ENCODE results near the gene COL23A1. TPM values are rescaled to one million over a fixed set of nuclear protein-coding genes. Genes with fewer than 3 reads are reported as not detected.

COL23A1 gene
- total RNA-seq, 4 donors from 2014 or later, result 0.93 to 4.6 (median 2.4) TPM

GRCh38 chr5:178273665-178274541 lies 316.3 kb downstream of the COL23A1 start:
- Histone ChIP-seq H3K36me3 (no peaks in the 10 kb centered on the region), H3K27ac (no peak overlapping the region), H3K4me3 (no peak overlapping the region), H3K4me1 (no peaks in the 10 kb centered on the region), H3K27me3 (peaks cover 37% of the 10 kb centered on the region), H3K9me3 (peaks cover 0 to 7% (median 0%) of the 10 kb centered on the region in 3 donors)
- WGBS, 2 donors (ENCODE audit: low coverage in 1 of 2), result 80% methylated on average over 1 of the region's 14 CpGs; no CpG with 5 or more reads in 1 of the 2 donors
- ATAC-seq, result no peak
- TF ChIP-seq CTCF (IDR thresholded peaks at IDR 0.05), result no peak
- TF ChIP-seq POLR2AphosphoS5 (IDR thresholded peaks at IDR 0.05), result no peak
- no peak for TF ChIP-seq EP300 (IDR thresholded peaks at IDR 0.05)
- no peak for TF ChIP-seq POLR2A (IDR thresholded peaks at IDR 0.05)

GRCh38 chr5:178273041-178273440 lies 317.2 kb downstream of the COL23A1 start:
- Histone ChIP-seq H3K4me1 (no peaks in the 10 kb centered on the region), H3K36me3 (no peaks in the 10 kb centered on the region), H3K4me3 (no peak overlapping the region), H3K9me3 (peaks cover 0 to 7% (median 0%) of the 10 kb centered on the region in 3 donors), H3K27ac (no peak overlapping the region), H3K27me3 (peaks cover 29% of the 10 kb centered on the region)
- WGBS, 2 donors (ENCODE audit: low coverage in 1 of 2), result 62% methylated on average over 5 of the region's 15 CpGs; no CpG with 5 or more reads in 1 of the 2 donors
- no peak for TF ChIP-seq CTCF (IDR thresholded peaks at IDR 0.05)
- ATAC-seq, result no peak

GRCh38 chr5:178272591-178272990 lies 317.6 kb downstream of the COL23A1 start:
- WGBS, 2 donors (ENCODE audit: low coverage in 1 of 2), result 97 to 100% methylated on average over 3 to 6 of the region's 9 CpGs
- ATAC-seq, result no peak
- TF ChIP-seq CTCF (IDR thresholded peaks at IDR 0.05) (no peak), POLR2A (IDR thresholded peaks at IDR 0.05) (no peak), EP300 (IDR thresholded peaks at IDR 0.05) (no peak), POLR2AphosphoS5 (IDR thresholded peaks at IDR 0.05) (no peak)
- H3K27me3 ChIP-seq, result peaks cover 25% of the 10 kb centered on the region
- no peaks in the 10 kb centered on the region for H3K4me1 ChIP-seq
- H3K4me3 ChIP-seq, result no peak overlapping the region
- peaks cover 0 to 7% (median 0%) of the 10 kb centered on the region in 3 donors for H3K9me3 ChIP-seq
- H3K27ac ChIP-seq, result no peak overlapping the region
- no peaks in the 10 kb centered on the region for H3K36me3 ChIP-seq

DNA sequence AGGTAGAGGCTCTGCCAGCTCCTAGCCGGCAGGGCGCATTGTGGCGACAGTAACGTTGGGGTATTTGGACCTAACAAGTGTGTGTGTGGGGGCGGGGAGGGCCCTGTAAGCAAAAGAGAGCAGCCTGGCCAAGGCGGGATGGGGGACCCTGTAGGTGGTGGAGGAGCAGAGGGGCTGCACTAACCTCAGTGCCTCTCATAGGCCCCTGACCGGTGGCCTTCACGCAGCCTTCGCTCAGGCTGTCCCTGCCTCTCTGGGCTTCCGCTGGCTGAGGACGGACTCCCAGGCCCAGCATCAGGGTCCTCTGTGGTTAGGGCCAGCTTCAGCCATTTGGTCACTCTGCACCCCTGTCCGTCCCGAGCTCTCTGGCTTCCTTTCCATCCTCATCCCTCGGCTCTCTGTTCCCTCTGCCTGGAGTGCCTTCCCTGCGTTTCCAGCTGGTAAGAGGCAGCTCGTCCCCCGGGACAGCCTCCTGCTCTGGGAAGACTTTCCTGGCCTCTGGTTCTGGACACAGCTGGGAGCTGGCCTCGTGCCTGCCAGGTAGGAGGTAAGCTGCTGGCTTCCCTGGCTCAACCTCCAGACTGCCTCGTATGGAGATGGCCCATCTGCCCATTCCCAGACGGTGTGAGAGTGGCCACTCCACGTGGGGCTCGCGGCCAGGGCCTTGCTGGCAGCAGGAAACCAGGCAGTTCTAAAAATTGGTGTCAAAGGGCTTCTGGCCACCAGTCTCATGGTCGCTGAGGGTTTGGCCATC lies 318.3 kb downstream of the COL23A1 start:
- Histone ChIP-seq H3K36me3 (no peaks in the 10 kb centered on the region), H3K27me3 (peaks cover 23% of the 10 kb centered on the region), H3K9me3 (peaks cover 0 to 7% (median 0%) of the 10 kb centered on the region in 3 donors), H3K27ac (no peak overlapping the region), H3K4me1 (no peaks in the 10 kb centered on the region), H3K4me3 (no peak overlapping the region)
- no peak for TF ChIP-seq EP300 (IDR thresholded peaks at IDR 0.05)
- no peak for TF ChIP-seq POLR2A (IDR thresholded peaks at IDR 0.05)
- TF ChIP-seq CTCF (IDR thresholded peaks at IDR 0.05), result no peak
- no peak for TF ChIP-seq POLR2AphosphoS5 (IDR thresholded peaks at IDR 0.05)
- WGBS, 2 donors (ENCODE audit: low coverage in 1 of 2), result 75% methylated on average over 12 of the region's 24 CpGs; no CpG with 5 or more reads in 1 of the 2 donors
- no peak for ATAC-seq

Data from gastroesophageal sphincter (tissue), 4 donors.